ENCODE results near the gene FAM47A.

DNA sequence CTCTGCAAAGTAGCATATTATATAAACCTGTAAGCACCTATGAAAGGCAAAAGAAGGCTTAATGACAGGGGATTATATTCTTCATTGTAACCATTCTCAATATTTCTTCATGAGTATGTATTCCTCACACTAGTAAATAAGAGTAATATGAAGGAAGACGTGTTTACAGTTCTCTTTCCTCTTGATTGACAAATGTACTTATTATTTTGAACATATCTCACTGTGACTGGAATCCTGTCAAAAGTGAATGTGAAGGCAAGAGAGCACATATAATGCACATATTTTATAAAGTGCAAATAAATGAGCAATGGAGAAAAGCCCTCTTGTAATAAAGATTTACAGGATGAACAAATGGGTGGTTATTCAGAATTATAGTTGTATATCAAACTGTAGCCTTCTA, 19.7 kb downstream of the FAM47A start:
- TF ChIP-seq, protein P1, sequence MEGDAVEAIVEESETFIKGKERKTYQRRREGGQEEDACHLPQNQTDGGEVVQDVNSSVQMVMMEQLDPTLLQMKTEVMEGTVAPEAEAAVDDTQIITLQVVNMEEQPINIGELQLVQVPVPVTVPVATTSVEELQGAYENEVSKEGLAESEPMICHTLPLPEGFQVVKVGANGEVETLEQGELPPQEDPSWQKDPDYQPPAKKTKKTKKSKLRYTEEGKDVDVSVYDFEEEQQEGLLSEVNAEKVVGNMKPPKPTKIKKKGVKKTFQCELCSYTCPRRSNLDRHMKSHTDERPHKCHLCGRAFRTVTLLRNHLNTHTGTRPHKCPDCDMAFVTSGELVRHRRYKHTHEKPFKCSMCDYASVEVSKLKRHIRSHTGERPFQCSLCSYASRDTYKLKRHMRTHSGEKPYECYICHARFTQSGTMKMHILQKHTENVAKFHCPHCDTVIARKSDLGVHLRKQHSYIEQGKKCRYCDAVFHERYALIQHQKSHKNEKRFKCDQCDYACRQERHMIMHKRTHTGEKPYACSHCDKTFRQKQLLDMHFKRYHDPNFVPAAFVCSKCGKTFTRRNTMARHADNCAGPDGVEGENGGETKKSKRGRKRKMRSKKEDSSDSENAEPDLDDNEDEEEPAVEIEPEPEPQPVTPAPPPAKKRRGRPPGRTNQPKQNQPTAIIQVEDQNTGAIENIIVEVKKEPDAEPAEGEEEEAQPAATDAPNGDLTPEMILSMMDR (IDR thresholded peaks at IDR 0.05; ENCODE audit: low read depth, low read length, poor library complexity, severe bottlenecking) = no peak
- TF ChIP-seq EZH2phosphoT487 (IDR thresholded peaks at IDR 0.05; ENCODE audit: borderline replicate concordance, low read length) = no peak

All from DOHH2 (cell line).